Measurements from ENCODE around the gene KCNAB1. TPM values are rescaled to one million over a fixed set of nuclear protein-coding genes. Genes with fewer than 3 reads are reported as not detected.

Gene KCNAB1
- total RNA-seq, 4 donors from 2014 or later: 4.2 to 11.4 (median 7.8) TPM

GRCh38 chr3:156463123-156463522 lies 342.7 kb downstream of the KCNAB1 start:
- Histone ChIP-seq H3K27me3 (no peaks in the 10 kb centered on the region), H3K4me3 (no peak overlapping the region), H3K4me1 (no peaks in the 10 kb centered on the region), H3K9me3 (no peaks in the 10 kb centered on the region), H3K36me3 (no peaks in the 10 kb centered on the region), H3K27ac (no peak overlapping the region)
- no peak for DNase-seq (ENCODE audit: low spot score in 2 of 2)
- TF ChIP-seq, protein P1, sequence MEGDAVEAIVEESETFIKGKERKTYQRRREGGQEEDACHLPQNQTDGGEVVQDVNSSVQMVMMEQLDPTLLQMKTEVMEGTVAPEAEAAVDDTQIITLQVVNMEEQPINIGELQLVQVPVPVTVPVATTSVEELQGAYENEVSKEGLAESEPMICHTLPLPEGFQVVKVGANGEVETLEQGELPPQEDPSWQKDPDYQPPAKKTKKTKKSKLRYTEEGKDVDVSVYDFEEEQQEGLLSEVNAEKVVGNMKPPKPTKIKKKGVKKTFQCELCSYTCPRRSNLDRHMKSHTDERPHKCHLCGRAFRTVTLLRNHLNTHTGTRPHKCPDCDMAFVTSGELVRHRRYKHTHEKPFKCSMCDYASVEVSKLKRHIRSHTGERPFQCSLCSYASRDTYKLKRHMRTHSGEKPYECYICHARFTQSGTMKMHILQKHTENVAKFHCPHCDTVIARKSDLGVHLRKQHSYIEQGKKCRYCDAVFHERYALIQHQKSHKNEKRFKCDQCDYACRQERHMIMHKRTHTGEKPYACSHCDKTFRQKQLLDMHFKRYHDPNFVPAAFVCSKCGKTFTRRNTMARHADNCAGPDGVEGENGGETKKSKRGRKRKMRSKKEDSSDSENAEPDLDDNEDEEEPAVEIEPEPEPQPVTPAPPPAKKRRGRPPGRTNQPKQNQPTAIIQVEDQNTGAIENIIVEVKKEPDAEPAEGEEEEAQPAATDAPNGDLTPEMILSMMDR (IDR thresholded peaks at IDR 0.05): no peak
- TF ChIP-seq POLR2A (IDR thresholded peaks at IDR 0.05): no peak
- 62 to 70% methylated on average over 5 of the region's 5 CpGs for WGBS, 2 donors

DNA sequence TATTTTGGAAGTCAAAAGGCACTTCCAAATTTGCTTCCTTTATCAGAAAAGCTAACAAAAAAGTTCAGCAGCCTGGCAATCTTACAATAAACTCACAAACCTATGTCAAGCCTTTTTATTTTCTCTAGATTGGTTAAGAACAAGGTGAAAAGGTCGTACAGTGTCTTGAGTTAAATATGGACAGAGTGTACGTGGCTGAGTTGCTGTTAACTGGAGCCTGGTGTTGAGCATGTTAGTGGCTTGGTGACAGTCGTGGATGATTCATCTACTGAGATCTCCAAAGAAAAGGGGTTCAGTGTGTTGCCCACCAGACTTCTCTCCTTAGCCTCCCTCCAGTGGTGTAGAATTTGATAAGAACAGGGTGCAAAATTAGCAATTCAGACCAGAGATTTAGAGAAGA lies 344.8 kb downstream of the KCNAB1 start:
- no peak overlapping the region for H3K4me3 ChIP-seq
- no peak for DNase-seq (ENCODE audit: low spot score in 2 of 2)
- no peak for TF ChIP-seq POLR2A (IDR thresholded peaks at IDR 0.05)
- TF ChIP-seq, protein P1 (IDR thresholded peaks at IDR 0.05): no peak
- TF ChIP-seq EP300 (IDR thresholded peaks at IDR 0.05): no peak
- H3K9me3 ChIP-seq: no peaks in the 10 kb centered on the region
- no peaks in the 10 kb centered on the region for H3K36me3 ChIP-seq
- H3K27ac ChIP-seq: no peak overlapping the region
- H3K27me3 ChIP-seq: no peaks in the 10 kb centered on the region
- no peaks in the 10 kb centered on the region for H3K4me1 ChIP-seq
- 42 to 60% methylated on average over 3 of the region's 3 CpGs for WGBS, 2 donors

DNA sequence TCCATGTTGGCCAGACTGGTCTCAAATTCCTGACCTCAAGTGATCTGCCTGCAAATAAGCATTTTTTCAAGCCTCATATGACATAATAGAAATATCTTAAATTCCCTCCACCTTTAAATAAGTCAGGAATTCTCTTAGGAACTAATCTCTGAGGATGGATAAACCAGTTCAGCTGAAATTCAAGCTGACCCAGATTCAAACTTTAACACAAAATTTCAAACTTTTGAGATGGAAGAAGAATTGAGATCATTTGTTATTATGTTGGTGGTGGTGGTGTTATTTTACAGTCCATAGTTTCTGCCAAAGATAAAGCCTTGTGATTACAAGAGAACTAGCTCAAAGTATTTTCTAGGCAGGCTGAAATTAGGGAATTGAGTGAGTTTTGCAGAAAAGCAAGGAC lies 349.1 kb downstream of the KCNAB1 start:
- Histone ChIP-seq H3K4me3 (no peak overlapping the region), H3K36me3 (no peaks in the 10 kb centered on the region), H3K27me3 (no peaks in the 10 kb centered on the region), H3K4me1 (peaks cover 0 to 6% (median 0%) of the 10 kb centered on the region in 4 donors), H3K27ac (no peak overlapping the region), H3K9me3 (no peaks in the 10 kb centered on the region)
- no peak for DNase-seq (ENCODE audit: low spot score in 2 of 2)
- TF ChIP-seq POLR2A (IDR thresholded peaks at IDR 0.05) (no peak), EP300 (IDR thresholded peaks at IDR 0.05) (no peak)
- TF ChIP-seq, protein P1 (IDR thresholded peaks at IDR 0.05): no peak

DNA sequence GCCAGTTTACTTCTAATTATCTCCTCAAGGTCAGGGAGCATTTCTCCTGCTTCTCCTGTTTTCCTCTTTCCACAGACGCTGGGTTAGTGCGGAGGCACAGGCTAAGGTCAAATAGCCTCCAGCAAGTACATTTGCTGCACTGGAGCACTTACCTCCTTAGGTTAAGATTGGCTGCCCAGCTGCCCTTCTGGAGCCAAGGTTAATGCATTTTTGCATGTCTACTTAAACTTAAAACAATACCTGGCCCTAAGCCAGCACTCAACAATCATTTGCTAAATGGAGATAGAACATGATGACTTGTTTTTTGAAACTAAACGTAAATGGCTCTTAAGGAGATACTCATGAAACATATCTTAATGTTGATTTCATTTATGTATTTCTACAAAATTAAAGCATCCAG lies 351.1 kb downstream of the KCNAB1 start:
- H3K4me3 ChIP-seq: no peak overlapping the region
- H3K27me3 ChIP-seq: no peaks in the 10 kb centered on the region
- no peaks in the 10 kb centered on the region for H3K9me3 ChIP-seq
- peaks cover 0 to 6% (median 0%) of the 10 kb centered on the region in 4 donors for H3K4me1 ChIP-seq
- 49 to 51% methylated on average over 3 of the region's 3 CpGs for WGBS, 2 donors
- TF ChIP-seq, protein P1 (IDR thresholded peaks at IDR 0.05): no peak
- no peak for TF ChIP-seq EP300 (IDR thresholded peaks at IDR 0.05)
- no peak for TF ChIP-seq POLR2A (IDR thresholded peaks at IDR 0.05)
- no peak for DNase-seq (ENCODE audit: low spot score in 2 of 2)
- H3K36me3 ChIP-seq: no peaks in the 10 kb centered on the region
- no peak overlapping the region for H3K27ac ChIP-seq

DNA sequence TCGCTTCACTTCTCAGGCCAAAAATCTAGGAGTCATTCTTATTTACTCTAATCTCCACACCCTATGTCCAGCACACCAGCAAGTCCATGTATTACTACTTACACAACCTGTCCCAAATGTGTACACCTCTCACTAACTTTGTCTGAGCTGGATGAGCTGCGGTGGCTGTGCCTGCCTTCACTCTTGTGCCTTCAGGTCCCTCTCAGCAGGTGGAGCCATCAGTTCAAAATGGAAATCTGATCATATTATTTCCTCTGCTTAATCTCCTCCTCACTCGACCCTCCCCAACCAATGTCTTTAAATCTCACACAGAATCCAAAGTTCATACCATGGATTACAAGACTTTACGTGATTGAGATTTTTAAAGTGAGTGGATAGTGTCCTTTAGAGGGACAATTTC lies 351.8 kb downstream of the KCNAB1 start:
- H3K9me3 ChIP-seq: no peaks in the 10 kb centered on the region
- no peak overlapping the region for H3K4me3 ChIP-seq
- no peaks in the 10 kb centered on the region for H3K36me3 ChIP-seq
- no peak overlapping the region for H3K27ac ChIP-seq
- H3K4me1 ChIP-seq: peaks cover 0 to 6% (median 0%) of the 10 kb centered on the region in 4 donors
- no peak for DNase-seq (ENCODE audit: low spot score in 2 of 2)
- TF ChIP-seq, protein P1 (IDR thresholded peaks at IDR 0.05): no peak
- no peaks in the 10 kb centered on the region for H3K27me3 ChIP-seq
- WGBS, 2 donors: 91 to 93% methylated on average over 4 of the region's 4 CpGs

All from tibial nerve (tissue), 4 donors.